ENCODE measurements around the gene IL1RAPL1.

IL1RAPL1 gene

DNA sequence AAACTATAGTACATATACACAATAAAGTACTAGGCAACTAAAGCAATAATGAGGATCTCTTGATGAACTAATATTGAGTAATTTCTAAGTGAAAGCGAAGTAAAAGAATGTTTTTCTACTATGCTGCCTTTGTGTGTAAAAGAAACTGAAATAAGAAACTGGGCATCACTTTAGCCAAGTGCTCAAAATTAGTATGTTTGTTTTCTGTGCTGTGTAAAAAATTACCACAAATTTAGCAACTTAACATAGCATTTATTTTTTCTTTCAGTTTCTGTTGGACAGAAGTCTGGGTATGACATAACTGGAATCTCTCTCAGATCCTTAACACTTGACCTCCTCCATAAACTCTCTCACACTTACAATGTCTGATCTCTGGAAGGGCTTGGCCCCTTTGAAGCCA is 941.0 kb downstream of the IL1RAPL1 start:
- DNase-seq (ENCODE audit: low read depth in 2 of 2): no peak

- DNase-seq (ENCODE audit: low read depth in 2 of 2): no peak
Observed at GRCh38 chrX:29530501-29530900, 943.3 kb downstream of the IL1RAPL1 start.

DNA sequence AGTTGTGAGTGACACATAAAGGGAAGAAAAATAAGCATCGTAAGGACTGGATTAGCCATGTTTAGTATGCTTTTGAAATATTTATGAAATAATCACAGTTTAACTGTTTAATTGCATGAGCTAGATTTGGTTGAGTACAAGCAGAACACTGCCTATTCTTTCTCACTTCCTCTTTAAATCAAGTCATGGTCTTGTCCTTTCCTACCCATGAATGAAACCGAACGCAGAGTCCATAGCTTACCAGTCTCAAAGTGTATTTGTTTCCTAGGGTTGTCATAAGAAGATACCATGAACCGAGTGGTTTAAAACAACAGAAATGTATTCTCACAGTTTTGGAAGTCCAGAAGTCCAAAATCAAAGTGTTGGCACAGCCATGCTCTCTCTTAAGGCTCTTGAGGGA is 944.1 kb downstream of the IL1RAPL1 start:
- no peak for DNase-seq (ENCODE audit: low read depth in 2 of 2)

- no peak for DNase-seq (ENCODE audit: low read depth in 2 of 2)
Observed at GRCh38 chrX:29535212-29536162, 948.2 kb downstream of the IL1RAPL1 start.

DNA sequence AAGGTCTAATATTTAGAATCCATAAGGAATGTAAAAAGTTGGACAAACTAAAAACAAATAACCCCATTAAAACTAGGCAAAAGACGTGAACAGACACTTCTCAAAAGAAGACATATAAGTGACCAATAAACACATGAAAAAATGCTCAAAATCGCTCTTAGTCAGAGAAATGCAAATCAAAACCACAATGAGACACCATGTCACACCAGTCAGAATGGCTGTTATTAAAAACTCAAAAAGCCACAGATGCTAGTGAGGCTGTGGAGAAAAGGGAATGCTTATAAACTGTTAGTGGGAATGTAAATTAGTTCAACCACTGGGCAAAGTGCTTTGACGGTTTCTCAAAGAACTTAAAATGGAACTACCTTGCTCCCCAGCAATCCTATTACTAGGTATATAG is 953.8 kb downstream of the IL1RAPL1 start:
- DNase-seq (ENCODE audit: low read depth in 2 of 2): no peak

GRCh38 chrX:29542152-29542551 is 954.9 kb downstream of the IL1RAPL1 start:
- no peak for DNase-seq (ENCODE audit: low read depth in 2 of 2)

DNA sequence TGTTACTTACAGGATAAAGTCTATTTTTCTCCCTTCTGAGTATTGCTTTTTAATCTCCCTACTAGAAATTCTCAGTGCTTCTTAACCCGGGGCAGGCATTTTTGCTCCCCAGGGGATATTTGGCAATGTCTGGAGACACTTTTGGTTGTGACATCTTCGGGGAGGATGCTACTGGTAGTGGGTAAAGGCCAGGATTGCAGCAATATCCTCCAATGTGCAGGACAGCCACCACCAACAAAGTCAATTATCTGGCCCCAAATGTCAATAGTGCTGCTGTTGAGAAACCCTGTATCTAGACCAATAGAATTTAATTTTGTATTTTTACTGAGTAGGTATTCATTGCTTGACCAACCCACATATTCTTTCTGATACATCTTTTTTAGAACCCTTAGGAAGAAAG is 958.6 kb downstream of the IL1RAPL1 start:
- no peak for DNase-seq (ENCODE audit: low read depth in 2 of 2)

- no peak for DNase-seq (ENCODE audit: low read depth in 2 of 2)
Observed at GRCh38 chrX:29547877-29548276, 960.6 kb downstream of the IL1RAPL1 start.

- DNase-seq (ENCODE audit: low read depth in 2 of 2): no peak
Observed at GRCh38 chrX:29553542-29553941, 966.3 kb downstream of the IL1RAPL1 start.

DNA sequence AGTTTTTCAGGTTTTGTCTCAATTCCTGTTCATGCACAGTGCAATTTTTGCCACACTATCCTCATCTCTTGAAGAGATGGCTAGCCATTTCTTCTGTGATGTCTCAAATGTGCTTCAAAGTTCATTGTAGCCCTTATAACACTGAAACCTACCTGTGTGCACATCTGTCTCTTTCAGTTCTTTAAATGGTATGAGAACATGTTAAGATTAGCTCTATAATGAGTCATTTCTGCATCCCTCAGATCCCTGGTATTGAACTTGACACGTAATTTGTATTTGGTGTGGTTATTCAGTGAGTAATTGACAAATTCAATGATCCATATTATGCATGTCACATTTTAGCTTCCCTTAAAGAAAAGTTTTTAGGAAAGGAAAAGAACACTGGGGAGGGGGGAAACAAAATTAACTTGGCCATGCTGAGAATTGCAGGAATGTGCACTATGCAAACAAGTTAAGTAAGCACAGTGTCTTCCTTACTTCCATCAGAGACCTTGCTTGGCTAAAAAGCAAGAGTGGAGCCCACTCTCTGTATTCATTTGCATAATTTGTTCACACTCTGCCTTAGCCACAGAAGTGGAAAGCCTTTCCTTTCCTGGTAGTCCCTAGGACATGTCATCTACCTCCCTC is 968.3 kb downstream of the IL1RAPL1 start:
- DNase-seq (ENCODE audit: low read depth in 2 of 2): no peak

GRCh38 chrX:29560065-29560464 is 972.8 kb downstream of the IL1RAPL1 start:
- DNase-seq (ENCODE audit: low read depth in 2 of 2): no peak

DNA sequence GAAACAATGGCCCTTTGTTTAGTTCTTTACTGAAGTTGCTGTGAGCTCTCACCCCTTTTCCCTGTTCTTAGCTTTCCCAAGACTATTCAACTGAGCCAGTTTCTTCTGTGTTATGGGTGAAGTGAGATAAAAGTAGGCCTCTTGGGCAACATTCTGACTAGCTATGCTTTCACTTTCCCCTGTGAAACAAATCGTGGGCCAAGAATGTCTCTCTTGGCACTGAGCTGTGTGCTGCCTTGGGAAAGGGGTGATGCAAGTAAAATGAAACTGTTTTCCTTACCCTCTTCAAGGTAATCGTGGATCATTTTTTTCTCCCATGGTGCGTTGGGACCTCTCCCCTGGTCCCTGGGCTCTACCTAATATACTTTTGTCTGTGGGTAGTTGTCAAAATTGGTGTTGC is 974.2 kb downstream of the IL1RAPL1 start:
- no peak for DNase-seq (ENCODE audit: low read depth in 2 of 2)

DNA sequence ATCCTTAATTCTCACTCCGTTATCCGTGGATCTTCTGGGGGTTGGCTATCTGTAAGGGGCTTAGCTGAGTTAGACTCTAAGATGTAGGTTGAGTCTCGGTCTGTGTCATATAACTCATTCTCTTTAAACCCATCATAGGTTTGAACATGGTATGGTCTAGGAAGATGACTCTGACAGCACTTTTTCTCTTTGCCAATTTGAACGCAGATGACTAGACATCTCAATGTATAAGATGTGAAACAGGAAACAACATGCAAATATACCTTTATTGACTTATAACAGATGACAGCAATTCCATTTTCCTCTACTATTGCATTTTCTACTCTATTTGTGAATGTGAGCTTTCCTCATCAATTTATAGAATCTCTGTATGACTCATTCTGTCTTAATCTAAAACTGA is 993.3 kb downstream of the IL1RAPL1 start:
- no peak for DNase-seq (ENCODE audit: low read depth in 2 of 2)

DNA sequence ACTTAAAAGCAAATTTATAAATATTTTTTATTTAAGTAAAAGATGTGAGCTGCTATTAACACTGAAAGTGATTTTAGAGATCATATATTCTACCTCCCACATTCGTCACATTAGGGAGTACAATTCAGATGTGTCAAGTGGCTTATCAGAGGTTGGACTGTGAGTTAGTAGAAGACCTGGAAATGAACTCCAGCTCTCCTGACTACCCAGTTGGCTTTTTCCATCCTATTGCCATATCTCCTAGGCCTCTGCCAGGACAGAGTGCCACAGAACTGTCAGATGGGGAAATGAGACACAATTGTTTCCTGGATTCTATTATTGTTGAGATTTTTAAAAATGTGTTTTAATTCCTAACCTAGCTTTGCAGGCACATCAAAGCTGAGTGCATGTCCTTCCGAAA is 994.0 kb downstream of the IL1RAPL1 start:
- no peak for DNase-seq (ENCODE audit: low read depth in 2 of 2)

GRCh38 chrX:29587107-29587506 is 999.9 kb downstream of the IL1RAPL1 start:
- DNase-seq (ENCODE audit: low read depth in 2 of 2): no peak

DNA sequence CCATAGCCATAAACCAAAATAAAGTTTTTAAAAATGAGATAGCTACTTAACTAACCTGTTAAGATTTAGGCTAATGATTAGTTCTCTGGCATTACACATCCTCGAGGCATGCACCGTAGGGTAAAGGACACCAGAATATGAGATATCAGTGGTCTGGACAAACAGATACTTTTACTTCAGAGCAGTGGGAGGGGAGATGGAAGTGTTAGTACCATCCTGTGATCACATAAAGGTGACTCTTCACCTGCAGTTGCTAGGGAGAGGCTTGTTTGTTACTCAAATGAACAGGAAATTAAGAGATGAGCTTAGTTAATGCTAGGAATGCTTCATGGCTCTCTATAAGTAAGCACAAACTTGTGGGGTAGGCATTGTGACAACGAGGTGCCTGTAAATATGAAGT is 1003.7 kb downstream of the IL1RAPL1 start:
- DNase-seq (ENCODE audit: low read depth in 2 of 2): no peak

DNA sequence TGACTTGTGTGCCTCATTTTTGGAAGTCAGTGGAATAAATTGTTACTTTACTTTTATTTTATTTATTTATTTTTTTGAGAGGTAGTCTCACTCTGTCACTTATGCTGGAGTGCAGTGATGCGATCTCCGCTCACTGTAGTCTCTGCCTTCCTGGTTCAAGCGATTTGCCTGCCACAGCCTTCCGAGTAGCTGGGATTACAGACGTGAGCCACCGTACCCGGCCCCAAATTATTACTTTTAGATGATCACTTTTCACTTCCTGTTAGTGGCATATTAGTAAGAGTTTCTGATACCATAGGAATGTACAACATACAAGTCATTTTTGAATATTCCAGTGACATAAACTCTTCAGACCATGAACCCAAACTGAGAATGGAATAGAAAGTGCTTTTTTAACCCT is 1017.1 kb downstream of the IL1RAPL1 start:
- DNase-seq (ENCODE audit: low read depth in 2 of 2): no peak

DNA sequence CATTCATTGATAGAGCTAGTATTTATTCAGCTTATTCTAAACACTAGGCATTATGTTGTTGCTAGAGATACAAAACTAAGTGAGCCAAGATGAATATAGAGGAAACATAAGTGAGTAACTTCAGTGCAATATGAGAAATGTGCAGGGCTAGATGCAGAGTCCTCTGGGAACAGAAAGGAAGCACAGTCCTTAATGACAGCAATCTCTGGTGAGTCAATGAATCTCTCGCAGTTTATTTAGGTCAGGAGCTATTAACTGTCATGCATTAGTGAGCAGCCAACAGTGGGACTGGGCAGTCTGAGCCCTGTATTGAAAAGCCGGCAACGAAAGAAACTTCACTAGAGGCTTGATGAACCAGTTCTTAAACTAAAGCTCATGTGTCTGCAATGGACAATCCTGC is 1030.0 kb downstream of the IL1RAPL1 start:
- DNase-seq (ENCODE audit: low read depth in 2 of 2): no peak

DNA sequence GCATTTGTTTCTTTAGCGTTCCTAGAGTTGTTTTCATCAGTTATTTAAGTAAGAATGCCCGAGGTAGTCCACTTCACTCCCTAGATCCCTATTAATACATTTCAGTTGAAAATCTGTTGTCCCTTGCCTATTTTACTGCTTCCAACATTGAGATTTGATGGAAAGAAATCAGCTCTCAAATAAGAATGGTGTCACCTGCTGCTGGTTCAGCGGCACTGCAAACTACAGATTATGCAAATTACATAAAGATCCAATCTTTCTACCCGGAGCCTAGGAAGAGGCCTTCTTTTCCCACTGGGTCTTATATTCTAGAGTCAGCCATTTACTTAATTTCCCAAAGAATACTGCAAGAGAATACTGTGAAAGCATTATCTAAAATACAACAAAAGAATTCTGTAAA is 1030.5 kb downstream of the IL1RAPL1 start:
- DNase-seq (ENCODE audit: low read depth in 2 of 2): no peak

GRCh38 chrX:29627833-29628232 is 1040.6 kb downstream of the IL1RAPL1 start:
- no peak for DNase-seq (ENCODE audit: low read depth in 2 of 2)

DNA sequence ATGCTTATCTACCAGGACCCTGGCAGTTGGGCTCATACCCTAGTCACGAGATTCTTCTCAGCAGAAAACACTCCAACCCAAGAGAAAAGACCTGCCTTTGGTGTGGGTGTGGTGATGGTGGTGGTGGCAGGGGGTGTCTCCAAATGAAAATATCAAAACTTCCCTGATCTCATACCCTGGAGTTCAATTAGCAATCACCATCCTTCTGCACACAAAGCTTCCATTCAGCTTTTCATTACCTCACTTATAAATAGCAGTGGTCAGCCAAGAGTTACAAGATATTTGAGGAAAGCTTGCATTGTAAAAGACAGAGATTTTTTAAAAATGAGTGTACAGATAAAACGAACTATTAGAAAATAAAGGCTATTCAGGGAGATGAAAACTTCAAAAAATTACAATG is 1047.3 kb downstream of the IL1RAPL1 start:
- DNase-seq (ENCODE audit: low read depth in 2 of 2): no peak

DNA sequence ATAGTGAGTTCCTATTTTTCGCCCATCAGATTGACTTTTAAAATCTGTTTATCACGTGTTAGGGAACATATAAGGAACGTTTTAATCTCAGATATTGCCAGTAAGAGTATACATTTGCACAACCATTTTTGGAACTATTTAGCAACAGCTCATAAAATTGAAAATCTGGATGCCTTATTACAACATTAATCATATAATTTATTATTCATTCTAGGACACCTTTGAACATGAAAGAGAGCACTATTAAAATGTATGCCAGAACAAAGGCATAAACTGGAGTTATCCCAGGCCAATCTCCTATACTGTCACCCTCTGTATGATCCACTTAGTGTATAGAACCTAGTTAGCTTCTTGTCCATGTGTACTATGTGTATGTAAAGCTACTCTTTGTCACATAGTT is 1049.1 kb downstream of the IL1RAPL1 start:
- no peak for DNase-seq (ENCODE audit: low read depth in 2 of 2)

- no peak for DNase-seq (ENCODE audit: low read depth in 2 of 2)
Observed at GRCh38 chrX:29640106-29640505, 1052.9 kb downstream of the IL1RAPL1 start.
